Amniotic epithelial cell (primary cell): ENCODE measurements around the gene RAG2.

Experiments
- DNase-seq: peaks from one replicate; pipeline ENCODE4 v3.0.0-alpha.2; 2010; ENCODE audit warnings: low read depth

Gene RAG2

GRCh38 chr11:36598051-36598450, at the start of gene RAG2:
Gene RAG2 (minus strand): TSS chr11:36598236. CDS start chr11:36594168, 4,068 bp downstream.
- no peak for DNase-seq

DNA sequence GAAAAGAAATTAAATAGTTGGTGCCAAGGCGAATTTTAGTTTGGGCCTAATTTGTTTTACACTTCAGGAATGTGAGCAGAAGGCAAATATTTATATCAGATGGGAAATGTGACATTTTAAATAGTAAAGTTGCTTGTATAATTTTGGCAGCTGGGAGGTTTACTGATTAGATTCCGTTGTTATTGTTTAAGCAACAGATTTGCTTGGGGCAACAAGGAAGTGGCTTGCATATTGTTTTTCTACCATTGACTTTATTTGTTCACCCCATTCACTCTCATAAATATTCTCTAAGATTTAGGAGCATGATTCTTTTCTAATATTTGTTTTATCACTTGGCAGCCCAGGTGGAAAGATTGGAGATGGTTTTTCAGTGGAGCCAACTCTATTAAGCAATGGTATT, 40.5 kb upstream of the RAG2 start:
- DNase-seq = no peak

DNA sequence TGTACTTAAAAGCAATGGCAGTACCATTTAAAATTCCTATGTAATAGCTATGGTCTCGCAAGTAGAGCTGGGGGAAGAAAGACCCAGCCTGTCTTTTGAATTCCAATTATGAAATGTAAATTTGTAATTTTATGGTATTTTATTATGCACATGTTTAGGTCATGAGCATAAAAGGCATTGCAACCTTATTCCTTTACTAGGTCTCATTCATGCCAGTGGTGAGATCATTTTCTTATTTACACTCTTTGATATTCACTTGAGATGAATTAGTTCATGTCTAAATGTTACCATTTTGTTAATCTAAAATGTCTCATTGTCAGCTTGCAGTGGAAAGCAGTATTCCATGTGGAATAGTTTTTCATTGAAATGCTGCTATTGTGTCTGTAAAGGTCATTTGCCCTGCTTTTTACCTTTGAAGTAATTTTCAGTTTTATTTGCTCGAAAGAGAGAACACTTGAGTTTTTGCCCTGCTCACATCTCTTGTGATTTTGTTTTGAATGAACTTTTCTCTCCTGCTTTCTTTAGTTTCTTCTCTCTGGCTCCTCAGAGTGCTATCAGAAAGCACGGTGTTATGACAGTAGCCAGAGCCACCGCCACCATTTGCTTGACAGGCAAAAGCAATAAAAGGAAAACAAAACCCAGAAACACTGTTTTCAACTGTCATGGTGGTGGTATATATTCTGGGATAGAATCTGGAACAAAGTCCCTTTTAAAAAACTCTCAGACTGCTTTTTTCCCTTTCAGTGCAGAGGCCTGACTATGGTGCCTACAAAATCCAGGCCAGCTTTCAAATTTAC, 37.2 kb upstream of the RAG2 start:
- DNase-seq = no peak

DNA sequence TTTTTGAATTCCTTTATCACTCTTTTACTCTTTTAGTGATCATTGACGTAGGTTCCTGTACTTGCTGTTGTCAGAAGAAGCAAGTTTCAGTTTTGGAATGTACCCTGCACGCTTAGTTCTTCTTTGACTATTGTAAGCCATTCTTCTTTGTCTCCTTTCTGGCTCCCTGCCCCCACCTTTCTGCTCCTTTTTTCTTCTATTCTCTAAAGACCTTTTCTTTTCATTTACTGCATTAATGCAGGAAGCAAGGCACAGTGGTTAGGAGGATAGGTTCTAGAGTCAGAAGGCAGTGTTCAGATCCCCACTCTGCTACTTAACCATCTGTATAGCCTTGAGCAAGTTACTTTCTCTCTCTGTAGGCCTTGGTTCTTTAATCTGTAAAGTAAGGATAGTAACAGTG, 33.7 kb upstream of the RAG2 start:
- no peak for DNase-seq

DNA sequence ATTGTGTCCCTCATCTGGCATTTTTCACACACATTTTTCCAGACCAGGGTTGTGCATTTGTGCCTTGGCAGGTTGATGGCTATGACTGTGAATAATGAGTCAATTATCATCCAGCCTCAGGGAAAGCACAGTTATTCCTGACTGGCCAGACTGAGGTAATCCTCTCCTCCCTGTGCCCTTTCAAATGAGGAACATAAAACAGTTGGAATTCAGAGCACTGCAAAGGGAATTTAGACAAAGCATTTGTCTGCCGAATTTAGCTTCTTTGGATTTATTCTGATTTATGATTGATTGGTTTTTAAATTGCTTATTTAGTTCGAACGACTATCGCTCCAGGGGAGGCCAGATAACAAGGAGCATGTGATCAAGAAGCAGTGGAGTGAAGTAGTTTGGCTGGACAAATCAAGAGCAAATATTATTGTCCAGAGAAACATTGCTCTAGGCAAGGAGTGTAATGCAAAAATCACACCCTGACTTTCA, 30.8 kb upstream of the RAG2 start:
- DNase-seq = no peak

GRCh38 chr11:36628141-36628540, 30.1 kb upstream of the RAG2 start:
- no peak for DNase-seq

DNA sequence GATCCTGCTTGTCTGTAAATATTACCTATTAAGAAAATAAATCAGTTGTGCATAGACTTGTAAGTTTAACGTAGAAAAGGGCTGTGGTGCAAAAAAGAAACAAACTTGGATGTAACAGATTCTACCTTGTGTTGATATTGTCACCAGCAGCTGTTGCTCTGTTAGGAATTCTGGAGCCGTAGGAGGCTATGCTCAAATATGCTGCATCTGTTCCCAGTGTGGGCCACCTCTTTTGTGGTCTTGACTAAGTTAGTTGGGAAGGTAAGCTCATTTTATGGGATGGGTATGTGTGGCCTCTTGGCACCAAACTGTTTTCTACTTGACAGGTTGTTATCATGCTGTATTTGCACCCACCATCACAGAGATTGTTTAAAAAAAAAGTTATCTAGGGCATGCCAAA, 29.4 kb upstream of the RAG2 start:
- DNase-seq = no peak

DNA sequence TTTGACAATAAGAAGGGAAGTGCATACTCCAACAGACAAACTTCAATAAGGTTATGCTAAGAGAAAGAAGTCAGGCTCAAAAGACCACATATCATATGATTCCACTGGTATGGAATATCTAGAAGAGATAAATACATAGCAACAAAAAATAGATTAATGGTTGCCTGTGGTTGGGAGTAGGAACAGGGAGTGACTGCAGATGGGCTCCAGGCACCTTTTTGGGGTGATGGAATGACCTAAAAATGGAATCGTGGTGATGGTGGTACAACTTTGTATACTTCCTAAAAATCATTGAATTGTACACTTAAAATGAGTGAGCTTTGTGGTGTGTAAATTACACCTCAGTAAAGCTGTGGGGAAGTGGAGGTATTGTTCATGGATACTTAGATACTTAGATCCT, 29.0 kb upstream of the RAG2 start:
- DNase-seq = no peak

- DNase-seq = no peak
Observed at GRCh38 chr11:36623494-36623893, 25.5 kb upstream of the RAG2 start.

GRCh38 chr11:36622431-36623136, 24.5 kb upstream of the RAG2 start:
- DNase-seq = peak; percentile 31

DNA sequence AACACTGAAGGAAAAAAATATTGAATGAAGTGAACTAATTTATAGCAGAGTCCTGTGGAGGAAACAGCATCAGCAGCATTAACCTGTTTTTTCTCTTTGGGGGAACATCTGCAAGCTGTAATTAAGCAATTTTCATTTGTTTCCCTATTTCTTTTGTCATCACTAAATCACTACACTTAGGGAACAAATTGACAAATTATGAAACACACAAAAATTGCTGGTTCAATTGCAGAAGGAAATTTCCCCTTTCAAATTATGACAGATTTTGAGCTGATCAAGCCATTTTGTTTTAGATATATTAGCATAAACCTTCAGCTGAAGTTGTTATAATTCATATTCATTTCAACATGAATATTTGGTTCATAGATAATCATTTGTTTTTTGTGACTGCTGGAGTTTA, 22.2 kb upstream of the RAG2 start:
- no peak for DNase-seq

DNA sequence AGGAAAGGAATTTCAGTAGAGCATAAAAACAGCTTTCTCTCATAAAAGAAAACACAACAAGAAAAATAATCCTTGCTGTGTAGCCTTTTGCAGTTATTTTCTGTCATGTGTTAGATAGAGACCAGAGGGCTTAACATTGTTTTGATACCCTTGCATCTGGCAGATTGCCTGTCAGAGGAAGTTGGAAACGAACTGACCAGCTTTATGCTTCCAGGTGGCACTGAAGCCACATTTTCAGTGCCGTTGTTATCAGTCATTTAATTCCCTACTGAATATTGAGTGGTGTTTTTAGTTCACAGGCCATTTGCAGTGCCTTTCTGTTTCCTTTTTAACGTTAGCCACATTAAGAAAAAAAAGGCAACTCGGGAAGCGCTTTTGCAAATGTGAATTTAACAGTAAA, 21.5 kb upstream of the RAG2 start:
- no peak for DNase-seq

- DNase-seq = no peak
Observed at GRCh38 chr11:36618363-36619047, 20.5 kb upstream of the RAG2 start.

DNA sequence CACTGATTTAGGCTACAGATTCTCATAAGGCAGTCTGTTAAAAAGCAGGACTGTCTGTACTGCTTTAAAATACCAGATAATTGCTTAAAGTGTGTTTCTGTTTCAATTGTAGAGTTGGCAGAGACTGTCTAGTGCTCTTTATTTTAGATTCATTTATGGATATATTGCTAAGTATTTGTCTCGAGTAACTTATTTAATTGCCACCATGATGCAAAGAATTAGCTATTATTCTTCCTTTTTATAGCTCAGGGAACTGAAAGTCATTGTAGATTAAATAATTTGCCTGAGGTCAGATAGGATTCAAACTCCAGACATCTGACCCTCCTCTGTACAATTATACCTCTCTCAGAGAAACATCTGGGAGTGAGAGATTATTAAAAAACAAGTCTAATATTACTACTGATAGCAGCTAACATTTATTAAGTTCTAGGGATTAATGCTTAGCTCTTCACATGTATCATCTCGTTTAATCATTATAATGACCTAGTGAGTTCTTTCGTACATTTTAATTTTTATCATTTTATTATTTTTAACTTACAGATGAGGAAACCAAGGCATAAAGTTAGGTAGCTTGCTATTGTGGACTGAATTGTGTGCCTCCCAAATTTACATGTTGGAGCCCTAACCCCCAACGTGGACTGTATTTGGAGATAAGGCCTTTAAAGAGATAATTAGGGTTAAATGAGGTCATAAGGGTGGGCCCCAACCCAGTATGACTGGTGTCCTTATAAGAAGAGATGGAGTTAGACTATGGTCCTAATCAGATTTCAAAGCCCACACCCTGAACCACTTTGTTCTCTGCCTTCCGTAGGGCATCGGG, 19.7 kb upstream of the RAG2 start:
- no peak for DNase-seq

GRCh38 chr11:36615826-36616225, 17.8 kb upstream of the RAG2 start:
- no peak for DNase-seq

GRCh38 chr11:36609383-36609782, 11.3 kb upstream of the RAG2 start:
- no peak for DNase-seq

GRCh38 chr11:36608491-36609199, 10.6 kb upstream of the RAG2 start:
- no peak for DNase-seq

GRCh38 chr11:36605221-36606216, 7.5 kb upstream of the RAG2 start:
- no peak for DNase-seq

DNA sequence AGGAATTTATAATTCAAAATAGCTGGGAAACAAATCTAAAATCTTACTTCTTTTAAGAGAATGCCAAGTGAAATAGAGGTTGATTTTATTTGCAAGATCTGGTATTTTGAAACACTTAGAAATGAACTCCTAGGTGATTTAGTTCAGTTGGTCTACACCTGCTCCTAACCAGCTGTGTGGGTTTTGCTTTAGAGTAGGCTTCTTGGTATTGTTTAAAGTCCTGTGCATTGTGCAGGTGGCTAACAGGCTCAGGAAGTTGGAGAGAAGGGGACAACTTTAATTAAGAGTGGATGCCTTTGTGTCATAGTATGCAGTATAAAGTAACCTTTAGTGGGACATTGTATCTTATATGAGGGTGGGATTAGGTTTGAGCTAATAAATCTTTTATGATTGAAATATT, 4.1 kb upstream of the RAG2 start:
- no peak for DNase-seq

GRCh38 chr11:36601155-36601554, 3.1 kb upstream of the RAG2 start:
- no peak for DNase-seq
